Measurements from ENCODE around the gene ZFAND5. TPM values are rescaled to one million over a fixed set of nuclear protein-coding genes. Genes with fewer than 3 reads are reported as not detected.

The ZFAND5 gene
- polyA plus RNA-seq, 1 donor from 2014 or later, result 338 TPM

DNA sequence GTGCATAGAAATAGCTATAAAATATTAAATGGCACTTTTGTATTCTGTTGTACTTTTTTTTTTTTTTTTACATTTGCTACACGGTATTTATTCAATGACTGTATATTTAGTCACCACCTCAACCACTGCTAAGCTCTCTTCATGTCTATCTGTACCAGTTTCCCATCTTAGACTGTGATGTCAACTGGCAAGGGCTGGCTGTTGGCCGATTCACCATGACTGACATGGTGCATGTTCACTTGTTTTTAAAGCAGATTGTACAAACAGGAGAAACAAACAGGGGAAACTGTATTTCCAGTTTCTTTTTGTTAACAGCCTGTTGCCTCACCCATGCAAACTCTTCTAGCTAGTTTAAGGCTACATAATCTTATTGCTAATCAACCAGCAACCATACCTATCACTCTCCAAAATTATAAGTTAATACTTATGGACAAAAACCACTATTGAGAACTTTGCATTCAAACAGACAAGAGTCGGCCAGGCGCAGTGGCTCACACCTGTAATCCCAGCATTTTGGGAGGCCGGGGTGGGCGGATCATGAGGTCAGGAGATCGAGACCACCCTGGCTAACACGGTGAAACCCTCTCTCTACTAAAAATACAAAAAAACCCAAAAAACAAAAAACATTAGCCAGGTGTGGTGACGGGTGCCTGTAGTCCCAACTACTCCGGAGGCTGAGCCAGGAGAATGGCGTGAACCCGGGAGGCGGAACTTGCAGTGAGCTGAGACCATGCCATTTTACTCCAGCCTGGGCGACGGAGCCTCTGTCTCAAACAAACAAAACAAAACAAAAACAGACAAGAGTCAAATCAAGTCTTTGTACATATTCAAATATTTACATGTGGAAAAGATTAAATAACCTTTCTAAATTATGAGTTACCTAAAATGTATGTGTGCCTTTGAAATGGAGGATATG lies 13.2 kb downstream of the ZFAND5 start:
- peaks cover 20% of the 10 kb centered on the region for H4K20me1 ChIP-seq (ENCODE audit: insufficient read depth)
- H3K27ac ChIP-seq (ENCODE audit: low read length), result no peak overlapping the region
- no peak overlapping the region for H3K4me3 ChIP-seq (ENCODE audit: low read length)
- H2AFZ ChIP-seq (ENCODE audit: low read depth, low read length), result no peak overlapping the region
- H3K9ac ChIP-seq (ENCODE audit: low read length), result no peak overlapping the region
- H3K4me2 ChIP-seq (ENCODE audit: low read length), result no peak overlapping the region
- H3K36me3 ChIP-seq (ENCODE audit: insufficient read depth, low read length), result peaks cover 6% of the 10 kb centered on the region
- H3K9me3 ChIP-seq (ENCODE audit: low read length), result no peaks in the 10 kb centered on the region
- no peaks in the 10 kb centered on the region for H3F3A ChIP-seq (ENCODE audit: insufficient read depth, low read length, poor library complexity, severe bottlenecking)
- TF ChIP-seq MXI1 (conservative IDR thresholded peaks at IDR 0.05; ENCODE audit: poor library complexity, severe bottlenecking), result no peak
- no peak for TF ChIP-seq EZH2 (IDR thresholded peaks at IDR 0.05; ENCODE audit: borderline replicate concordance, insufficient read depth, low read length, poor library complexity, severe bottlenecking)
- TF ChIP-seq SMC3 (conservative IDR thresholded peaks at IDR 0.05; ENCODE audit: poor library complexity), result no peak
- no peak for TF ChIP-seq CTCF (IDR thresholded peaks at IDR 0.05; ENCODE audit: poor library complexity, severe bottlenecking)
- no peak for TF ChIP-seq RAD21 (conservative IDR thresholded peaks at IDR 0.05)
- no peak for TF ChIP-seq POLR2AphosphoS5 (IDR thresholded peaks at IDR 0.05)
- TF ChIP-seq, protein P1, sequence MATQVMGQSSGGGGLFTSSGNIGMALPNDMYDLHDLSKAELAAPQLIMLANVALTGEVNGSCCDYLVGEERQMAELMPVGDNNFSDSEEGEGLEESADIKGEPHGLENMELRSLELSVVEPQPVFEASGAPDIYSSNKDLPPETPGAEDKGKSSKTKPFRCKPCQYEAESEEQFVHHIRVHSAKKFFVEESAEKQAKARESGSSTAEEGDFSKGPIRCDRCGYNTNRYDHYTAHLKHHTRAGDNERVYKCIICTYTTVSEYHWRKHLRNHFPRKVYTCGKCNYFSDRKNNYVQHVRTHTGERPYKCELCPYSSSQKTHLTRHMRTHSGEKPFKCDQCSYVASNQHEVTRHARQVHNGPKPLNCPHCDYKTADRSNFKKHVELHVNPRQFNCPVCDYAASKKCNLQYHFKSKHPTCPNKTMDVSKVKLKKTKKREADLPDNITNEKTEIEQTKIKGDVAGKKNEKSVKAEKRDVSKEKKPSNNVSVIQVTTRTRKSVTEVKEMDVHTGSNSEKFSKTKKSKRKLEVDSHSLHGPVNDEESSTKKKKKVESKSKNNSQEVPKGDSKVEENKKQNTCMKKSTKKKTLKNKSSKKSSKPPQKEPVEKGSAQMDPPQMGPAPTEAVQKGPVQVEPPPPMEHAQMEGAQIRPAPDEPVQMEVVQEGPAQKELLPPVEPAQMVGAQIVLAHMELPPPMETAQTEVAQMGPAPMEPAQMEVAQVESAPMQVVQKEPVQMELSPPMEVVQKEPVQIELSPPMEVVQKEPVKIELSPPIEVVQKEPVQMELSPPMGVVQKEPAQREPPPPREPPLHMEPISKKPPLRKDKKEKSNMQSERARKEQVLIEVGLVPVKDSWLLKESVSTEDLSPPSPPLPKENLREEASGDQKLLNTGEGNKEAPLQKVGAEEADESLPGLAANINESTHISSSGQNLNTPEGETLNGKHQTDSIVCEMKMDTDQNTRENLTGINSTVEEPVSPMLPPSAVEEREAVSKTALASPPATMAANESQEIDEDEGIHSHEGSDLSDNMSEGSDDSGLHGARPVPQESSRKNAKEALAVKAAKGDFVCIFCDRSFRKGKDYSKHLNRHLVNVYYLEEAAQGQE (IDR thresholded peaks at IDR 0.05; ENCODE audit: borderline replicate concordance), result no peak
- TF ChIP-seq EP300 (conservative IDR thresholded peaks at IDR 0.05; ENCODE audit: poor library complexity, severe bottlenecking), result no peak
- TF ChIP-seq TAF1 (IDR thresholded peaks at IDR 0.05; ENCODE audit: low read depth), result no peak
- peaks cover 14% of the 10 kb centered on the region for H3K79me2 ChIP-seq (replicated peaks; ENCODE audit: insufficient read depth, low read length)
- no peaks in the 10 kb centered on the region for H3K27me3 ChIP-seq (ENCODE audit: insufficient read depth, low read depth, low read length)
- H3K9me2 ChIP-seq (ENCODE audit: insufficient read depth, low read length), result no peaks in the 10 kb centered on the region

DNA sequence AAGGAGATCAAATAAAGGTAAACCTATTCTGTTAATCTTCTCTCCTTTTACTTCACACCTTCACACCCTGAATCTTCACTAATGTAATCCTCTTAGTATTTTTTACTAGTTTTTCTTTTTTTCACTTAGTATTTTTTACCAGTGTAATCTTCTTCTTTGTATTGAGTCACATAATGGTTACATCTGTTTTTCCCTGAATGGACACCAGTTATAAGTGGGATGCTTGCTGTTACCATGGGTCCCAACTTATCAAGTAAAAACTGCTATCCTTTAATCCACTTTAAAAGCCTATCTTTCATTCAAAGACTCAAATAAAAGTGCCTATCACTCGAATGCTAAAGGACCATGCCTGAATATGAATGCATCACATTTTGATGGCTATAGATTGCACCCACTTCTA lies 15.1 kb downstream of the ZFAND5 start:
- no peak overlapping the region for H3K27ac ChIP-seq (ENCODE audit: low read length)
- H3K9ac ChIP-seq (ENCODE audit: low read length), result no peak overlapping the region
- no peak overlapping the region for H3K4me3 ChIP-seq (ENCODE audit: low read length)
- peaks cover 11% of the 10 kb centered on the region for H4K20me1 ChIP-seq (ENCODE audit: insufficient read depth)
- H3K79me2 ChIP-seq (replicated peaks; ENCODE audit: insufficient read depth, low read length), result peaks cover 4% of the 10 kb centered on the region
- no peaks in the 10 kb centered on the region for H3K9me2 ChIP-seq (ENCODE audit: insufficient read depth, low read length)
- TF ChIP-seq CTCF (IDR thresholded peaks at IDR 0.05; ENCODE audit: poor library complexity, severe bottlenecking), result no peak
- TF ChIP-seq POLR2AphosphoS5 (IDR thresholded peaks at IDR 0.05), result no peak
- no peak for TF ChIP-seq RAD21 (conservative IDR thresholded peaks at IDR 0.05)
- no peaks in the 10 kb centered on the region for H3F3A ChIP-seq (ENCODE audit: insufficient read depth, low read length, poor library complexity, severe bottlenecking)
- no peak overlapping the region for H3K4me2 ChIP-seq (ENCODE audit: low read length)
- peaks cover 2% of the 10 kb centered on the region for H3K36me3 ChIP-seq (ENCODE audit: insufficient read depth, low read length)
- no peaks in the 10 kb centered on the region for H3K27me3 ChIP-seq (ENCODE audit: insufficient read depth, low read depth, low read length)
- no peaks in the 10 kb centered on the region for H3K9me3 ChIP-seq (ENCODE audit: low read length)
- no peak overlapping the region for H2AFZ ChIP-seq (ENCODE audit: low read depth, low read length)

Data from neural cell (in vitro differentiated cells).